GM19351 (cell line): Measurements from ENCODE around the gene ZNF654.
A peak's percentile ranks its signal among the peaks of the same experiment; 100 is the strongest.
"Not testable (repeated sequence)": the region's sequence is repeated elsewhere in the genome, so short reads cannot be mapped to it uniquely, and the experiment has no call there.

ENCODE experiments used
- ATAC-seq: cut with Tn5 transposase; IDR thresholded peaks from one replicate; pipeline ENCODE4 v1.9.1; 2021; ENCODE audit warnings: mild to moderate bottlenecking, moderate library complexity; ENCODE audit not compliant: unreplicated experiment

ZNF654 gene

DNA sequence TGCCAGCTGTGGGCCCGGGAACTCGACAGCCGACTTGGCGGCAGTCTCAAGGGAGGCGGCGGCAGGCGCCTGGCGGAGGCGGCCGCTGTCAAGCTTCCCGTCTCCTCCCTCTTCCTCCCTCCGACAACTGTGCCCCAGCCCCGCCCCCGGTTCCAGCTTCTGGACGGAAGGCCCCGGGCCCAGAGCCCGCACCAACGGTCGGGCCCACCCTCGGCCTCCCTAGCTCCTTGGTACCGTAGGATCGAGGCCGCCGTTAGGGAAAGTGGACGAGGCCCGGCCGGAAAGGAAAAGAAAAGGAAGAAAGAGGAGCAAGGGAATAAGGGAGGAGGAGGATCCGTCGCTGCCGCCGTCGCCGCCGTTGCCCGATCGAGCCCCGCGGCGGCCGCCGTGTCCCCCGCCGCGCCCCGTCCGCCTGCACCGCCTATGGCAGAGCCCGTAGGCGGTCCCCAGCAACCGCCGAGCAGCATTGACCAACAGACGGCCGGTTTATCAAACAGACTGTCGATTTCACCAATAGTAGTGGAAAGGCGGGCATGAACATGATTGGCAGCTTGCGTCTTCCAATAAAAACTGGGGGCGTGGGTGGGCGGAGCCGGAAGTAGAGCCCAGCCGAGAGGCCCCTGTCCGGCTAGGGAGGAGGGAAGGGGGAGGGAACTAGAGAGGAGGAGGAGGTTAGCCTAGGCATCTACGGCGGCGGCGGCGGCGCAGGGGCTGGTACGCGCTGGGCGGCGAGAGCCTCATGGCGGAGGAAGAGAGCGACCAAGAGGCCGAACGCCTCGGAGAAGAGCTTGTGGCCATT is at the start of gene ZNF654, which contains the start of gene CGGBP1:
Gene ZNF654 (plus strand): TSS at position 675 of the 799 bp plus-strand sequence. CDS start 65 bp downstream, at position 740.
Gene CGGBP1 (minus strand): TSS at position 425 of the 799 bp plus-strand sequence. CDS start 3,029 bp downstream, outside the sequence.
- ATAC-seq, result peak; percentile 89

DNA sequence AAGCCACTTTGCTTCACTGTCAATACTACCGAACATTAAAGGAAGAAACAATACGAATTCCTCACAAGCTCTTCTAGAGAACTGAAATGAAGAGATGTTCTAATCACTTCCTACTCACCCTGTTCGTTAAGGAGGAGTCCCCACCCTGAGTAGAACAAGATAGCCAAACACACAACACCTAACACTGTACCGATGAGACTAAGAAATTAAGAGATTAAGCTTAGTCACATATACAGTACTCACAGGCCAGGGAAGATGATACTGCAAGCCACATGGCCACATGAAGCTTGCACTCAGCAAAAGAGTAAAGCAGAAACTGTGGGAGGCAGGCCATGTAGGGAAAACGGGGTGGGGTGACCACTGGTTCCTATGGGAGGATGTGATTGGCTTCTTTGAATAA is 48.2 kb upstream of the ZNF654 start:
- no peak for ATAC-seq

- no peak for ATAC-seq
Observed at GRCh38 chr3:88013592-88013991, 45.5 kb upstream of the ZNF654 start.

DNA sequence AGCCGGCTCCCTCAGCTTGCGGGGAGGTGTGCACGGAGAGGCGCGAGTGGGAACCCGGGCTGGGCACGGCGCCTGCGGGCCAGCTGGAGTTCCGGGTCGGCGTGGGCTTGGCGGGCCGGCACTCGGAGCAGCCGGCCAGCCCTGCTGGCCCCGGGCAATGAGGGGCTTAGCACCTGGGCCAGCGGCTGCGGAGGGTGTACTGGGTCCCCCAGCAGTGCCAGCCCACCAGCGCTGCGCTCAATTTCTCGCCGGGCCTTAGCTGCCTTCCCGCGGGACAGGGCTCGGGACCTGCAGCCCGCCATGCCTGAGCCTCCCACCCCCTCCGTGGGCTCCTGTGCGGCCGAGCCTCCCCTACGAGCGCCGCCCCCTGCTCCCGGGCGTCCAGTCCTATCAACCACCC is 43.4 kb upstream of the ZNF654 start:
- ATAC-seq, result not testable (repeated sequence)

DNA sequence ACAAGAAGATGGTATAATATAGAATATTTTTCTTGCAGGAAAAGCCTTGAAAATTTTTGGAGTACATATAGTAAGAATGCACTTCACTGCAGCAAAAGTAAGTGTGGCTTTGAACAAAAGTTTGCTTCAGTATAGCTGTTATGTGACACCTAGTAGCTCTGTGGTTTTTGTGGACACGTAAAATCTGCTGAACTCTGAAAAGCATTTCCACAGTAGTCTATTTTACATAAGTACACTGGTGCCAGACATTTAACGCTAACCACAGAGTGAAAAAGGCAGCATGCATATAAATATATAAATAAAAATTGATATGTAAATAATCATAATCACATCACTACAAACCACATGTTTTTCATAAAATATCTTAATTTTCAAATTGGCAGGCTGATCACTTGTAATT is 40.0 kb upstream of the ZNF654 start:
- peak; percentile 99 for ATAC-seq

- no peak for ATAC-seq
Observed at GRCh38 chr3:88025001-88025552, 34.0 kb upstream of the ZNF654 start.

DNA sequence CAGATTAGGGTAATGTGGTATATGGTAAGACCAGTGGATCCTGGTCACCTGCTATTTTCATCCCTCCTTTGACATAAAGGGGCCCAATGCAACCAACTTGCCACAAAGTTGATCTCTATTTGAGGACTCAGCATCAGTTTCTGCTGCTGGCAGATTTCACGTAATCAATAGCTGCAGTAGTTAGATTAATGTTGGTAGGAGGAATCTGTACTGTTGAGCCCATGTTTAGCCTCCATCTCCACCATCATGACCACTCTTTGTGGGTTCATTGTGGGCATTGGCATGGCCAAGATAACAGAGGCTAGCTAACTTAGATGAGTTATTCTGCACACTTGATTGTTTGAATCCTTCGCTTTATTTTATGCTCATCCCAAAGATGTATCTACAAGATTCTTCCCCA is 30.2 kb upstream of the ZNF654 start:
- no peak for ATAC-seq

- no peak for ATAC-seq
Observed at GRCh38 chr3:88030210-88030609, 28.8 kb upstream of the ZNF654 start.

DNA sequence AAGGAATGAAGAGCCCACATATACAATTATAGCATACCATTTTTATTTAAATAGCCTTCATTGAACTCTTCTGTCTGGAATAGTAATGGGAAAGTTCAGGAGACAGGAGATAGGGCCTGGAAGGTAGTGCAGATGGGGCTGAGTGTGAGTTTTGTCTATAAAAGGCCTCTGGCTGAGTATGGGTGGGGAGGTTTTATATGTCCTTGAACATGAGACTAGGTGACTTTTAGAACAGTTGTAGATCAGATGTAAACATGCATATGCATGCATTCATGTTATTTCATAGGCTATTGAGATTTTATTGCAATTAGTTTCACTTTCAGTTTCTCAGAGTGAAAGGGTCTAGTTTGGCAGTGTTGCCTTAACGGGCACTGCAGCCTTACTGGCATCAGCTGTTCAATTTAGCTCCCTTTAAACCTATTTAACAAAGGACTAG is 27.4 kb upstream of the ZNF654 start:
- peak; percentile 88 for ATAC-seq

DNA sequence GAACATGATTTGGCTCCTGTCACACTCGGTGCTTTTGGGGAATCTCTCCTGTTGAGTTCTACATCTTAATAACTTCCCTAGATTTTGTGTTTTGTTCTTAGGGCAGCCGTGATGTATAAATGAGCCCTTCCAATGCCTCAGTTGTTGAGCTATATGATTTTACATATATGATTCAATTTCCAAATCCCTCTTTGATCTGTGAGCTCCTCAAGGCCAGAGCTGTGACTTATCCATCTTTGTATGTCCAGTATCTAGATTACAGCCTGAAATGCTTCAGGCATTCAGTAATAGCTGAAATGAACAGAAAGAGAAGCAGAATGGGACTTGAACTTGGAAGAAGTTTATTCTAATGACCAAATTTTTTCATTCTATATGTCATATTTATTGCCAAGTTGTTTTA is 26.8 kb upstream of the ZNF654 start:
- no peak for ATAC-seq

DNA sequence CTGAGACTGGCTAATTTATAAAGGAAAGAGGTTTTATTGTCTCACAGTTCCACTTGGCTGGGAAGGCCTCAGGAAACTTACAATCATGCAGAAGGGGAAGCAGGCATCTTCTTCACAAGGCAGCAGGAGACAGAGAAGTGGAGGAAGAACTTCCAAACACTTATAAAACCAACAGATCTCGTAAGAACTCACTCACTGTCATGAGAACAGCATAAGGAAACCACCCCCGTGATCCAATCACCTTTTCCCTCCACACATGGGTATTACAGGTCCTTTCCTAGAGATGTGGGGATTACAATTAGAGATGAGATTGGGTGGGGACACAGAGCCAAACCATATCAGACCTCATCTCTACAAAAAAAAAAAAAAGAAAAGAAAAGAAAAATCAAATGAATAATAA is 26.0 kb upstream of the ZNF654 start:
- no peak for ATAC-seq

DNA sequence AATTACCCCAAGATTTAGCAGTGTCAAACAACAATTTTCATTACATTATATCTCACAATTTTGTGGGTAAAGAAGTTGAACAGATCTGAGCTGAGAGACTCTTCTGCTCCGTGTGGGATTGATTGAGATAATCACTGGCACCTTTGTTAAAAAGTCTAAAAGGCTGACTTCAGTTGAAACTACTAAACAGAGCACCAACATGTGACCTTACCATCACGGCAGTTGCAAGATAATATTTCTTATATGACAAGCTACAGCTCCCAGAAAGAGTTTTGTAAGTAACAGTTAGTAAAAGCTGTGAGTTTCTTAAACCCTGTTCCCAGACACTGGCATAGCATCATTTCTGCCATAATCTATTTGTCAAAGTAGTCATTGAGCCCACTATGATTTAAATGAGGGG is 25.2 kb upstream of the ZNF654 start:
- no peak for ATAC-seq

GRCh38 chr3:88034491-88035275 is 24.4 kb upstream of the ZNF654 start:
- no peak for ATAC-seq

- no peak for ATAC-seq
Observed at GRCh38 chr3:88036221-88036620, 22.8 kb upstream of the ZNF654 start.

GRCh38 chr3:88038566-88038965 is 20.5 kb upstream of the ZNF654 start:
- ATAC-seq, result no peak

DNA sequence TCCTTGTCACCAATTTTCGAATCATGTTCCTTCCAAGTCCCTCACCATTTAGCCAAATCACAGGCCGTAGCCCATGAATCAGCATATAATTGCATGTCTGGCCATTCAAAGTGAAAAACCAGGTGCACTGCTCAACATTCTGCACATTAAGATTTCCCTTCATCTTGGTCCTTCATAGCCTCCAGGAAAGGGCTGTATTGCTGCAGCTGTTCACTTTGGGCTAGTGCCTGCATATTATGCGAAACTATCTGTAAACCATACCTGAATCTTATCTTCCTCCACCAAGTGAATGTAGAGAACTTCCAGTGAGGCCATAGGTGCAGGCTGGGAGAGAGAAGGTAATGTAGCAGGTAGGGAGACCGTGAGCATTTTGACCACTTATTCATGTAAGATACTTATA is 18.5 kb upstream of the ZNF654 start:
- no peak for ATAC-seq

DNA sequence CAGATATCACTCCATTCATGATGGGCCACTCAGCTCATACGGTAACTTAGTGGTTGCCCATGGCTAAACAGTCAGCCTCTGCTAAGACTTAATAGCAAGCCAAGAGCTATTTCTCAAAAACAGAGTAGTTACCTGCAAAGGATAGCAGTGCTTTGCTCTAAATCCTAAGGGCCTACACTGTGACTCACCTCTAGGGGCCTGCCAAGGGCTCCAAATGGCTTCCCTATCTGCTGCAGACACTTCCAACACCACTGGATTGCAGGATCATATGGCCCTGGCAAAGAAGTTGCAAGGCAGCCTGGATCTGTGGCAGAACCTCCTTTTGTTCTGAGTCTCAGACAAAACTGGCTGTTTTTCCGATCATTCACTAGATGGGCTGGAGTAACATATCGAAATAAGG is 18.1 kb upstream of the ZNF654 start:
- ATAC-seq, result no peak

- no peak for ATAC-seq
Observed at GRCh38 chr3:88044411-88044810, 14.6 kb upstream of the ZNF654 start.

DNA sequence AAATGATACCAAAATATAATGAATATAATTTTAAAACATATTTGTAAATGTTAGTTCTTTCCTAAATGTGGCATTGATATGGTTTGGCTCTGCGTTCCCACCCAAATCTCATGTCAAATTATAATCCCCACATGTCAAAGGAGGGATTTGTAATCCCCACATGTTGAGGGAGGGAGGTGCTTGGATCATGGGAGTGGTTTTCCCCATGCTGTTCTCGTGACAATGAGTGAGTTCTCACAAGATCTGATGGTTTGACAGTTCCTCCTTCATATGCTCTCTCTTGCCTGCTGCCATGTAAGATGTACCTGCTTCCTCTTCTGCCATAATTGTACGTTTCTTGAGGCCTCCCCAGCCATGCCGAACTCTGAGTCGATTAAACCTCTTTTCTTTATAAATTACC is 12.3 kb upstream of the ZNF654 start:
- ATAC-seq, result no peak

GRCh38 chr3:88057630-88058305 is 1.3 kb upstream of the ZNF654 start:
- ATAC-seq, result no peak

DNA sequence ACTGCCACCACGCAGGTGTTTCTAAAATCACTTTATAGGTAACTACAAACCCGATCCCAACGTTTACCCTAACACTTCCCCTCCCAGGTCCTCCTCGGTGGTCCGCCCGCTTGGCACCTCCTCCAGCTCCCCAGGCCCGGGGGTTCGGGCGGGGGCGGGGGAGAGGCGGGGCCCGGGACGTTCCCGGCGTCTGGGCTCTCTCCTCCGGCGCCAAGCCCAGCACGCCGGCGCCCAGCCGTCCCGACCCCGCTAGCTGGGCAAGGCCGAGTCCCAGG is 812 bp upstream of the ZNF654 start:
- peak; percentile 14 for ATAC-seq
